Measurements from ENCODE around the gene KCTD19. TPM values are rescaled to one million over a fixed set of nuclear protein-coding genes. Genes with fewer than 3 reads are reported as not detected.

Gene KCTD19
- total RNA-seq, 1 donor = under 0.01 TPM

GRCh38 chr16:67281536-67282446 is 44.8 kb downstream of the KCTD19 start:
- peaks cover 18% of the 10 kb centered on the region for H3K4me1 ChIP-seq (ENCODE audit: insufficient read depth, low read length)
- no peak overlapping the region for H3K4me3 ChIP-seq (ENCODE audit: low read length)
- no peaks in the 10 kb centered on the region for H3K9me3 ChIP-seq (ENCODE audit: low read depth, low read length)
- H3K27me3 ChIP-seq (ENCODE audit: insufficient read depth, low read length) = no peaks in the 10 kb centered on the region

DNA sequence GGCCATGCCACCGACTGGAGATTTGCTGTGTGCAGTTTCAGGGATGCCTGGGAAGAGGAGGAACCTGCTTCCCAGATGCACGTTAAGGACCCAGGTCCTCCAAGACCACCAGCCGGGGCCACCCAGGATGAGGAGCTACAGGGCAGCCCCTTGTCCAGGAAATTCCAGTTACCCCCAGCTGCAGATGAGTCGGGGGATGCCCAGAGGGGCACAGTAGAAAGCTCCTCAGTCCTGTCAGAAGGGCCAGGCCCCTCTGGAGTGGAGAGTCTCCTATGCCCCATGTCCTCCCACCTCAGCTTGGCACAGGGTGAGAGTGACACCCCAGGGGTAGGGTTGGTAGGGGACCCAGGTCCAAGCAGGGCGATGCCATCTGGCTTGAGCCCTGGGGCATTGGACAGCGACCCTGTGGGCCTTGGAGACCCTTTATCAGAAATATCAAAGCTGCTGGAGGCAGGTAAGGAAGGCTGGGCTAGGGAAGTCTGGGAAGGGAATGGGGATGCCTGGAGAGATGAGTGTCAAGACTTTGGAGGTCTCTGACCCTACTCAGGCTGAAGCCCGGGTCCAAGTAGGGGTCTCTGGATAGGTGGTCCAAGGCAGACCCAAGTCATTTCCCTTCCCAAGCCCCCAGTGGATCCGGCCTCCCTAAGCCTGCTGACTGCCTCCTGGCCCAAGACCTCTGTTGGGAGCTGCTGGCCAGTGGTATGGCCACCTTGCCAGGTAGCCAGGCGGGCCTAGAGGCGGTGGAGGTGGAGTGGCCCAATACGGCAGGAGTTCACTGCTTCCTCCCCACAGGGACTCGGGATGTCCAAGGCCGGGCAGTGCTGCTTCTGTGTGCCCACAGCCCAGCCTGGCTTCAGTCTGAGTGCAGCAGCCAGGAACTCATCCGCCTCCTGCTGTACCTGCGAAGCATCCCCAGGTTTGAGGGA is 46.2 kb downstream of the KCTD19 start:
- Histone ChIP-seq H3K4me3 (ENCODE audit: low read length) (no peak overlapping the region), H3K4me1 (ENCODE audit: insufficient read depth, low read length) (peaks cover 18% of the 10 kb centered on the region), H3K9me3 (ENCODE audit: low read depth, low read length) (no peaks in the 10 kb centered on the region), H3K27me3 (ENCODE audit: insufficient read depth, low read length) (no peaks in the 10 kb centered on the region)

DNA sequence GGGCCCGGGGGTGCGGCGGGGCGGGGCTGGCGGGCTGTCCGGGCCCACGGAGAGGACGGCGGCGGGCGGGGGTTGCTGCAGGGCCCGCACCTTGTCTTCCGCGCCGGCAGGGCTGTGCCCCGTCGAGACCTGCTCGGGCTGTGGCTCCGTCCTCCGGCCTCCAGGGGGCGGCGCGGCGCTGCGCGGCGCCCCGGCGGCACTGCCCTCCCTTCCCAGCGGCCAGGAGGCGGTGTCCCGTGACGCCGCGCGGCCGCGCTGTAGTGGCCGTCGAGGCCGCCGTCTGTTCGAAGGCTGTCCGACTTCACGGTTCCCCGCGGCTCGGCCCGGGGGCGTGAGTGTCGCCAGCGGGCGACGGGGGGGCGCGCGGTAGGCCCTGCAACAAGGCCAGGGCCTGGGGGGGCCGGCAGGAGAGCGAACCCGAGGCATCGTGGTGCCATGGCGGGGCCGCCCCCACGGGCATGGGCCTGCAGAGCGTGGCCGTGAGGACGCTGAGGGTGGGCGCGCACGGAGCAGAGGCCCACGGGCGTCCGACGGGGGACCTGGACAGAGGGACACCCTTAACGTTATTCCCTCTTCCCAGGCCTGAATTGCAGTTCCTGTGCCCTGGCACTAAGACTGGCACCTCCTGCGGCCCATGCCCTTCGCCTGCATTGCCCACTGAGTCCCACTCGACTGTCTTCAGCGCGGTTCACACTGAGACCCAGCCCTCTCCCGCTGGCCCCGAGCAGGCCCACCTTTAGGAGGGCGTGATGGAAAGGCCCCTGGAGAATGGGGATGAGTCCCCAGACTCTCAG is 47.0 kb downstream of the KCTD19 start, which contains the start of gene PLEKHG4:
Gene PLEKHG4 (plus strand): TSS at position 237 of the 794 bp plus-strand sequence. CDS start 513 bp downstream, at position 750.
- H3K4me1 ChIP-seq (ENCODE audit: insufficient read depth, low read length) = peaks cover 18% of the 10 kb centered on the region
- no peaks in the 10 kb centered on the region for H3K9me3 ChIP-seq (ENCODE audit: low read depth, low read length)
- H3K4me3 ChIP-seq (ENCODE audit: low read length) = peak within 1 kb of the TSS; percentile 42
- H3K27me3 ChIP-seq (ENCODE audit: insufficient read depth, low read length) = no peaks in the 10 kb centered on the region

DNA sequence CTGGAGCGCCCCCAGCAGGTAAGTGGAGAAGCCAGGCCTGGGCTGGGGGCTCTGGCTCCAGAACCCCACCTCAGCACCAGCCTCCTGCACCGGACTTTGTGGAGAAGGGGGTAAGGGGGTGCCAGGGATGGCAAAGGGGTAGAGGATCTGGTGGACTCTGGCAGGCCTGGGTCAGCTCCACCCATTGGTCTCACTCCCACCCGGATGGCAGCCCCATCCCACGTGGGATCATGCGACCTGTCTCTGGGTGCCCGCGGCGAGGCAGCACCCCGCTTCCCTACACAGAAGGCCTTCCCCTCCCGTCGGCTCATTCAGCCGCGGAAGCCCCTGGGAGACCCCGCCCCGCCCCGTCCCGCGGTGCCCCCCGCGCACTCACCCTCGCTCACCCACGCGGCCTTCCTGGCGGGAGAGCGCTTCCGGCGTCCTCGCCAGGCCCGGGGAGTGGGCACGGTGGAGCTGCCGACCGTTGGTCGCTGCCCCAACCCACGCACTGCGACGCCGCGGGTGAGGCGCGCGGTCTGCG is 47.7 kb downstream of the KCTD19 start:
- no peaks in the 10 kb centered on the region for H3K27me3 ChIP-seq (ENCODE audit: insufficient read depth, low read length)
- H3K4me1 ChIP-seq (ENCODE audit: insufficient read depth, low read length) = peaks cover 18% of the 10 kb centered on the region
- H3K9me3 ChIP-seq (ENCODE audit: low read depth, low read length) = no peaks in the 10 kb centered on the region
- peak overlapping the region; percentile 42 for H3K4me3 ChIP-seq (ENCODE audit: low read length)

DNA sequence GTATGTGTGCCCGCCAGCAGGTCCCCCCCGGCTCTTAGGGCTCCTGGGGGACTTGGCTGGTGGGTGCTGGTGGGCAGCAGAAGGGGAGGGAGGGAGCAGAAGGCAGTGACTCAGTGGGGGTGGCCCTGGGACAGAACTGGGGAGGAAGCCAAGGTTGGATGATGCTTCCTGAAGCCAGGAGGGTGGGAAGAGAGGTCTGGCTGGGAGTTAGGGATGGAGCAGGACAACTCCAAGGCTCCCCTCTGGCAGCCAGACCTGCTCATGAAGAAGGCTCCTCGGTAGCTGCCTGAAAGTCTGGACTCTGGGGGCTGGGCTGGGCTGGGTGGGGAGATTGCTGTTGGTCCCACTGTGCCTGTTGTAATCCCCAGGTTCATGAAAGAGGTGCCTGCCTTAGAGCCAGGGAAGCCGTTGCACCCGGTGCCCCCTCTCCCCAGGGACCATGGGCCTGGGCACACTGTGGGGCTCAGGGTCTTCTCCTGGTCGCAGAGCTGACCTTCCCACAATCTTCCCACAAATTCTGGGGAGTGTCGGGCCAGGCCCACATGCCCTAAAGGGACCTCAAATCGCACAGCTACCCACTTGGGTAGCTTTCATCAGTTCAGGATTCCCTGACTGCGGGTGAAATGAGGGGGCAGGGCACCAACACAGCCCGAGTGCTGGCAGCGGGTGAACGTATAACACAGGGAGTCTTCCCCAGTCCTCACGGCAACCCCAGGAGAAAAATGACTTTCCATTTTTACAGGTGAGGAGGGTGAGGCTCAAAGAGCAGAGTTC is 48.4 kb downstream of the KCTD19 start:
- H3K4me1 ChIP-seq (ENCODE audit: insufficient read depth, low read length) = peaks cover 18% of the 10 kb centered on the region

GRCh38 chr16:67277294-67277998 is 49.1 kb downstream of the KCTD19 start:
- H3K4me3 ChIP-seq (ENCODE audit: low read length) = no peak overlapping the region
- no peaks in the 10 kb centered on the region for H3K27me3 ChIP-seq (ENCODE audit: insufficient read depth, low read length)
- no peaks in the 10 kb centered on the region for H3K9me3 ChIP-seq (ENCODE audit: low read depth, low read length)
- peaks cover 18% of the 10 kb centered on the region for H3K4me1 ChIP-seq (ENCODE audit: insufficient read depth, low read length)

More for the DNA sequence above, 48.4 kb downstream of the KCTD19 start:
- H3K4me3 ChIP-seq (ENCODE audit: low read length) = peak overlapping the region; percentile 42
- no peaks in the 10 kb centered on the region for H3K9me3 ChIP-seq (ENCODE audit: low read depth, low read length)
- H3K27me3 ChIP-seq (ENCODE audit: insufficient read depth, low read length) = no peaks in the 10 kb centered on the region

GRCh38 chr16:67275321-67275720 is 51.2 kb downstream of the KCTD19 start:
- Histone ChIP-seq H3K4me3 (ENCODE audit: low read length) (no peak overlapping the region), H3K9me3 (ENCODE audit: low read depth, low read length) (no peaks in the 10 kb centered on the region), H3K27me3 (ENCODE audit: insufficient read depth, low read length) (no peaks in the 10 kb centered on the region), H3K4me1 (ENCODE audit: insufficient read depth, low read length) (peaks cover 18% of the 10 kb centered on the region)

DNA sequence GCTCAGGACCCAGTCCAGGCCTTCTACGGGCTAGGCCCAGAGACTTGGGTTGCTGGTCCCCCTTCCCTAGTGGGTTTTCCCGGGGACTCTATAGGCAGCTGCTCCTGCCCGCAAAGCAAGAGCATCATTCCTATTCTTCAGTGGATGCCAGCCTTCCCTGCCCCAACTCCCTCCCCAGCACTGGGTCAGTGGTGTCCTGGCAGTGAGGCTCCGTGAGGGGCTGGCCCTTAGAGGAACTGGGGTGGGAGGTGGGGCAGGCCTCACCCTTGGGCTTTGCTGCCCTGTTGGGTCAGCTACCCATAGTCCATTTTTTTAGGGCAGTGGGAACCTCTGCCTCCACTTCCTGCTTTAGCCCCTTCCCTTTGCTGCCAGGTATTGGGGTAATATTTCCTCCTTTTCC is 55.1 kb downstream of the KCTD19 start:
- no peaks in the 10 kb centered on the region for H3K9me3 ChIP-seq (ENCODE audit: low read depth, low read length)
- H3K4me3 ChIP-seq (ENCODE audit: low read length) = no peak overlapping the region
- H3K27me3 ChIP-seq (ENCODE audit: insufficient read depth, low read length) = no peaks in the 10 kb centered on the region
- H3K4me1 ChIP-seq (ENCODE audit: insufficient read depth, low read length) = no peaks in the 10 kb centered on the region

GRCh38 chr16:67270931-67271338 is 55.6 kb downstream of the KCTD19 start:
- no peaks in the 10 kb centered on the region for H3K4me1 ChIP-seq (ENCODE audit: insufficient read depth, low read length)
- H3K4me3 ChIP-seq (ENCODE audit: low read length) = no peak overlapping the region
- no peaks in the 10 kb centered on the region for H3K9me3 ChIP-seq (ENCODE audit: low read depth, low read length)
- H3K27me3 ChIP-seq (ENCODE audit: insufficient read depth, low read length) = no peaks in the 10 kb centered on the region

- H3K4me1 ChIP-seq (ENCODE audit: insufficient read depth, low read length) = no peaks in the 10 kb centered on the region
- H3K9me3 ChIP-seq (ENCODE audit: low read depth, low read length) = no peaks in the 10 kb centered on the region
- H3K27me3 ChIP-seq (ENCODE audit: insufficient read depth, low read length) = no peaks in the 10 kb centered on the region
- H3K4me3 ChIP-seq (ENCODE audit: low read length) = no peak overlapping the region
Observed at GRCh38 chr16:67269766-67270165, 56.8 kb downstream of the KCTD19 start.

- H3K4me1 ChIP-seq (ENCODE audit: insufficient read depth, low read length) = no peaks in the 10 kb centered on the region
- H3K9me3 ChIP-seq (ENCODE audit: low read depth, low read length) = no peaks in the 10 kb centered on the region
- no peaks in the 10 kb centered on the region for H3K27me3 ChIP-seq (ENCODE audit: insufficient read depth, low read length)
- H3K4me3 ChIP-seq (ENCODE audit: low read length) = no peak overlapping the region
Observed at GRCh38 chr16:67268136-67268579, 58.4 kb downstream of the KCTD19 start.

DNA sequence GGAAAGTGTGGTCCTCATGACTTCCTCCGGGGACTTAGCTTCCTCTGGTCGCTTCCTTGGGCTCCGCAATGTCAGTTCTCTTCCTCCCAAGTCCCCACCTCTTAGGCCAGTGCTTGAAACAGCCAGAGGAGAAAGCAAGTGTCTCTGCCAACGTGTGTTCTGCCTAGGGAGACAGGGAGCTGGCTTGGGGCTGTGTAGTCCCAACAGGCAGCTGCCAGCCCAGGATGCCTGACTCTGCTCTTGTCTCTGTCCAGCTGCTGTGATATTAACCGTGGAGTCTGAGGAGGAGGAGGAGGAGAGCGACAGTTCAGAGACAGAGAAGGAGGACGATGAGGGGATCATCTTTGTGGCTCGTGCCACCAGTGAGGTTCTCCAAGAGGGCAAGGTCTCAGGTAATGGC is 60.7 kb downstream of the KCTD19 start:
- Histone ChIP-seq H3K4me1 (ENCODE audit: insufficient read depth, low read length) (no peaks in the 10 kb centered on the region), H3K27me3 (ENCODE audit: insufficient read depth, low read length) (no peaks in the 10 kb centered on the region), H3K4me3 (ENCODE audit: low read length) (no peak overlapping the region), H3K9me3 (ENCODE audit: low read depth, low read length) (no peaks in the 10 kb centered on the region)

GRCh38 chr16:67264866-67265265 is 61.7 kb downstream of the KCTD19 start:
- H3K4me1 ChIP-seq (ENCODE audit: insufficient read depth, low read length) = no peaks in the 10 kb centered on the region
- no peak overlapping the region for H3K4me3 ChIP-seq (ENCODE audit: low read length)
- H3K27me3 ChIP-seq (ENCODE audit: insufficient read depth, low read length) = no peaks in the 10 kb centered on the region
- H3K9me3 ChIP-seq (ENCODE audit: low read depth, low read length) = no peaks in the 10 kb centered on the region

Data from mononuclear cell (primary cell).